GM18951 (cell line): ENCODE results near the gene GALNT7.

ENCODE experiments used
- POLR2A ChIP-seq: IDR thresholded peaks from 4 replicates; pipeline ENCODE4 v1.6.1; 2011; ENCODE audit warnings: mild to moderate bottlenecking; ENCODE audit not compliant: insufficient read length, insufficient read depth; ENCODE audit errors: extremely low read depth
- in situ Hi-C: fragments of 300-500 bp; cut with MboI; formaldehyde crosslinking; loops from one replicate; pipeline ENCODE4 v1.12.0; 2022; ENCODE audit warnings: low sequenced_read_pairs, mixed read lengths, inconsistent platforms; ENCODE audit not compliant: unreplicated experiment

GALNT7 gene

DNA sequence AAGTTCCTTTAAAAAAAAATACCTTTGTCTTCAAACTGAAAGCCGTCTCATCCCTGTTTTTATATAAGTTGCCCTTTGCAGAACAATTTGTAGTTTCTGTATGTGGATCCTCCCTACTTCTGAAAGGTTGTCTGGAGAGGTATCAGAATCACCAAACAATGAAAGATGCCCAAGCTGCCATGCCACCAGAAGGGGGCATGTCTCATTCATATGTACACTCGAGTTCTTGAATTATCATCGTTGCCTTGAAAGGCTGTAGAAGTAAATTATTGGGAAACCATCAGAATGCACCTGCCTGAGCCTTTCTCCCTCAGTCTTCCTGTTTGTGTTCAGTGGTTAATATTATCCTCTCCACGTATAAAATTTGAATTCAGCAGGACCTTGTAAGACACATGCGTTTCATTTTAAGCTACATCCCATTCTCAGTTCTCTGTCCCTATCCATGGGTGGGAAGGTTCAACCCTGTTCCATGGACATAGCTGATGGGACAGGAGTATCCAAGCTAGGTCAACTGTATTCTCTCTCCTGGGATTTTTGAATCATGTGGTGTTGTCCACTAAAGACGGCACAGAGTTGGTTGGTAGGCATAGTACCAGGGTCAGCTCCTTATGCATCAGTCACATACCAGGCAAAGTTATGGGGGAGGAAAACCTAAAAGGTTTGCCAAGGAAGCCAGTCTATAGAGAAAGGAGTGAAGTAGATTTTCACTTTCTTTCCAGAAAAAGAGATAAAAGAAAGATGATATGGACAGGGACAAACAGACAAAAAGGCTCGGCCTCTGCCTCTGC is 24.0 kb downstream of the GALNT7 start:
- no peak for TF ChIP-seq POLR2A
- in situ Hi-C loops: no loop called here

GRCh38 chr4:173194157-173194556 is 25.5 kb downstream of the GALNT7 start:
- in situ Hi-C loops: no loop called here

DNA sequence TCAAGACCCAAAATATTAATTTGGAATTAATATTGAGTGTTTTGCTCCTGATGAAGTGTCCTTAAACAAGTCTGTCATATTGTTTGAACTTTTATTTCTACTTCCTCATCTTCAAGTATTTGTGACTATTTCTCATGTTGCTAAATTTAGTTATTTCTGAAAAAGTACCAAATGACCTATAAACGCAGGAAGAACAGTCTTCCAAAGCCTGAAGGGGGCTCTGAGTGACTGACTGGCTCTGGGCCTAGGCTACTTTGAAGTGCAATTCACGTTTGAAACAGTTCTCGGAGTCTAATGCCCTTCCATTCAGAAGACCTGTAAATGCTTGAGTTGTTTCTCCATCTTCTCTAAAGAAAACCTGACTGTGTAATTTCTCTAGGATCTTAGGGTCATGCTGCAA is 26.5 kb downstream of the GALNT7 start:
- in situ Hi-C loops: no loop called here
- TF ChIP-seq POLR2A: no peak

More at GRCh38 chr4:173194157-173194556, 25.5 kb downstream of the GALNT7 start:
- no peak for TF ChIP-seq POLR2A

GRCh38 chr4:173199553-173199952 is 30.9 kb downstream of the GALNT7 start:
- in situ Hi-C loops: no loop called here
- TF ChIP-seq POLR2A: no peak

DNA sequence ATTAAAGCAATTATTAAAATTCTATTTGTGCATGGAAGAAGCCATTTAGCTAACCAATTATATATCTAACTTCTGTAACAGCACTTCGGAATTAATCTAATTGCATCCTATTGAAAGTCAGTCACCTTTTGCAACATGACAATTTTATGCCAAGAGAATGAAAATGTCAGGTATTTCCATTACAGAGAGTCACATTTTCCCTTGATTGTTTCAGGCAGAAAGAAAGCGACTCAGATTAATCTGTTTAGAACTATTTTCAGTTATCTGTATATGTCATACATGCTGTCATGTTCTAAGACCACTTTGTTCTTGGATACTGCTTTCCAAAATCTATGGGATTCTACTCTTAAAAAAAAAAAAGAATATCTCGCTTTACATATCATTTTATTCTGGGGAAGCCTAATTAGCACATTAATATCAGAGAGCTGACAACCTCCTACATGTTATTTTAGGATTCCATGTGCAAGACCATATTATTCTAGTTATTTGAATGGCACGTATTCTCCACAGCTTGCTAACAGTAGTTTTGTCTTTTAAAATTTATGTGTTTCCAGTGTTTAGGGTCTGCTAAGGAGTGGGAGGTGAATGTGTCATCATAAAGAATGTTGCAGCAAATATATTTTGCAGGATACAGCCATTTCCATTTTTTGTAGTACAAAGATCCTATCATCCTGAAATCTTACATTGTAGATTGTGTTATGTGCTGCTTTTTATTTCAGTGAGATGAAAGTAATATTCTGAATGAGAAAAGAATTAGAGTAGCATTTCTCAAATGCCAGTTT is 31.7 kb downstream of the GALNT7 start:
- TF ChIP-seq POLR2A: no peak
- in situ Hi-C loops: no loop called here

DNA sequence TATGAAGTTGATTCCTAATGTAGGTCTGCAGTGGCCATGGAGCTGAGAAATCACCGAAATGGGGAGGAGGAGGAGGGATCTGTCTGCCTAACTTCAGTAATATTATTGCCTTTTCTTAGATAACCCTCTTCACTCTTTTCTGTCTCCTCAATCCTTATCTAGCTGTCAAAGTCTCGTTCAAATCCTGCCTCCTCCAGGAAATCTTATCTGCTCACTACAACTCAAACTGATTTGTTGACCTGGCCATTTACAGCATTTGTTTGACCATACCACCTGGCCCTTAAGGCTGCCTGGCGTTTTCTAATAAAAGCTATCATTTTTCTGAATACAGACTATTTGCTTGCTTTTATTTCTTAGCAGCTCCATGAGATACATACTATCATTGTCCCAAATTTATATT is 33.8 kb downstream of the GALNT7 start:
- in situ Hi-C loops: no loop called here
- TF ChIP-seq POLR2A: no peak

- in situ Hi-C loops: no loop called here
- TF ChIP-seq POLR2A: no peak
These were observed 37.0 kb downstream of the GALNT7 start for GRCh38 chr4:173205656-173206055.

GRCh38 chr4:173208420-173208819 is 39.8 kb downstream of the GALNT7 start:
- in situ Hi-C loops: no loop called here
- TF ChIP-seq POLR2A: no peak

DNA sequence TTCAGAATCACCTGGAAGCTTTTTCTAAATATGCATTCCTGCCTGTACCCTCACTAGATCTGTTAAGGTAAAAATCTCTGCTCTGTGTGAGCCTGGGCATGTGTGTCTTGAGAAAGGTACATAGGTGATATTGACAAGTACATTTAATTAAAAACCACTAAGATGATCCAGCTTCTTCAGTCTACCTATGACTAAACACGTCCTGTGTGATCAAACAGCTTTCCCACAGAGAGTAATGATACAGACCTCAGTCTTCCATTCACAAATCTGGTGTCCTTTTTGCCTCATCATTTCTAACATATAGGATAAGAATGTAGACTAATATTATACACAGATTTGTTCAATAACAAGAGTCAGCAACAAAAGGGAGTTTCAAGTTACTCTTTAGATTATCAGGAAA is 42.6 kb downstream of the GALNT7 start:
- in situ Hi-C loops: no loop called here
- TF ChIP-seq POLR2A: no peak

- TF ChIP-seq POLR2A: no peak
- in situ Hi-C loops: no loop called here
These were observed 43.2 kb downstream of the GALNT7 start for GRCh38 chr4:173211838-173212237.

DNA sequence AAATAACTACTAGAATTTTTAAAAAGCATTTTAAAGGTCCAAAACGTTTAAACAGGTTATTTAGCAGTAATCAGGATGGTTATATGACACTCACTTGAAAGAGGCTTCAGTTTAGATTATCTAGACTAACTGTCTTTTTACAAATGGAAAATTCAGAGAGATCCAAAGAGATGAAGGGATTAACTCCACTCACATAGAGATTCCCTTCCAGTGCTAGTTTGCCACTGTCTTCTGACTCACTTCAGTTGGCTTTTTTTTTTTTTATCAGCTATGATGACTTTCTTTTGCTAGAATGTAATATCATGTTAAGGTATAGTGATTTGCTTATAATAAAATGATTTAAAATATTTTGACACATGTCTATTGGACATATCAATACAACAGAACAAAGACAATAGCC is 43.8 kb downstream of the GALNT7 start:
- TF ChIP-seq POLR2A: no peak
- in situ Hi-C loops: no loop called here

DNA sequence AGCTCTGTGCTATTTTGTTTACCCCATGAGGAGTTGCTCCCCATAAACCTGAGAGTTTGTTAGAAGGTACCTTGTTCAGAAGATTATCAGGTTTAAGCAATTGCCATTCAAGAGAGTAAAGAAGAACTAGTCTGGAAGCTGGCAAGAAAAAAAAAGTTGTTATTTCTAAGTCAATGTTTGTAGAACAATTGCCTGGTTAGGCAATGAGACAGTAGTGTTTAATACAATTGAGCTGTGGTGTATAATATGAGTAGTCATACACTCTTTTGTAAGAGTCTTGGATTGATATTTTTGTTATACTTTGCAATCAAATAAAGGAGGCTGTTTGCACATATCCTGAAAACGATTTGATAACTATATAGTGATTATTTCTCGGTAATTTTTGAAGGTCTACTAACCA is 44.7 kb downstream of the GALNT7 start:
- in situ Hi-C loops: no loop called here
- TF ChIP-seq POLR2A: no peak

DNA sequence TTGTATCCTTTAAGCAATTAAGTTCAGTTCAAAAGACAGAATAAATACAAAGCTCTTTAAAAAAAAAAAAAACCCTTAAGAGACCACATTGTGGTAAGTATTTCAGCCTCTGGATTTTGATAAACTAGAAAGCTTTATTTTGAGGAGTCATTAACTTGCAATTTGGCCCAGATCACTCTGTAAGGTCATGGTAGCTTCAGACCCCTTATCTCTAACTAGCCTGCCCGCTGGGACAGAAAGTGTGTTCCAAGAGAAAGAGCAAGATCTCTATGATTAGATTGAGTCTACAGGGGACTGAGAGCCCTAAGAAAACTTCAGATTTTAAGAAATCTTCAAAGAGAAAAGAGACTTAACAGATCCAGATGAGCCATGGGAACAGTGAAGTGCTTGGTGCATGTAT is 45.6 kb downstream of the GALNT7 start:
- no peak for TF ChIP-seq POLR2A
- in situ Hi-C loops: no loop called here

GRCh38 chr4:173214661-173215060 is 46.0 kb downstream of the GALNT7 start:
- TF ChIP-seq POLR2A: no peak
- in situ Hi-C loops: no loop called here
